ENCODE results near the gene MAGI1.

- TF ChIP-seq, protein P1, sequence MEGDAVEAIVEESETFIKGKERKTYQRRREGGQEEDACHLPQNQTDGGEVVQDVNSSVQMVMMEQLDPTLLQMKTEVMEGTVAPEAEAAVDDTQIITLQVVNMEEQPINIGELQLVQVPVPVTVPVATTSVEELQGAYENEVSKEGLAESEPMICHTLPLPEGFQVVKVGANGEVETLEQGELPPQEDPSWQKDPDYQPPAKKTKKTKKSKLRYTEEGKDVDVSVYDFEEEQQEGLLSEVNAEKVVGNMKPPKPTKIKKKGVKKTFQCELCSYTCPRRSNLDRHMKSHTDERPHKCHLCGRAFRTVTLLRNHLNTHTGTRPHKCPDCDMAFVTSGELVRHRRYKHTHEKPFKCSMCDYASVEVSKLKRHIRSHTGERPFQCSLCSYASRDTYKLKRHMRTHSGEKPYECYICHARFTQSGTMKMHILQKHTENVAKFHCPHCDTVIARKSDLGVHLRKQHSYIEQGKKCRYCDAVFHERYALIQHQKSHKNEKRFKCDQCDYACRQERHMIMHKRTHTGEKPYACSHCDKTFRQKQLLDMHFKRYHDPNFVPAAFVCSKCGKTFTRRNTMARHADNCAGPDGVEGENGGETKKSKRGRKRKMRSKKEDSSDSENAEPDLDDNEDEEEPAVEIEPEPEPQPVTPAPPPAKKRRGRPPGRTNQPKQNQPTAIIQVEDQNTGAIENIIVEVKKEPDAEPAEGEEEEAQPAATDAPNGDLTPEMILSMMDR (conservative IDR thresholded peaks at IDR 0.05 in 1 of 2, IDR thresholded peaks at IDR 0.05 in 1 of 2; ENCODE audit: low read depth in 1 of 2, low read length in 2 of 2) = no peak
- no peak for TF ChIP-seq EZH2 (IDR thresholded peaks at IDR 0.05; ENCODE audit: low read length, missing control alignments)
Observed at GRCh38 chr3:65449841-65450428, 588.8 kb downstream of the MAGI1 start.
